Lung (tissue), 12 donors: ENCODE measurements around the gene FMNL1. TPM values are rescaled to one million over a fixed set of nuclear protein-coding genes. Genes with fewer than 3 reads are reported as not detected.

Source experiments
- ATAC-seq: fragments of 200-7000 bp; cut with Tn5 transposase; one replicate; pipeline ENCODE4 v1.9.1; 2020; ENCODE audit warnings: moderate number of reproducible peaks; ENCODE audit not compliant: insufficient read depth, low FRiP score
- DNase-seq, 3 donors: peaks; one replicate each; pipeline ENCODE4 v3.0.0-alpha.2; 2013 to 2017
- H3K27ac ChIP-seq, 2 donors: one replicate each; pipeline ENCODE4 v1.5.1; 2013; ENCODE audit warnings: mild to moderate bottlenecking in 2 of 2, moderate library complexity in 2 of 2, control low read depth in 1 of 2, inconsistent platforms in 1 of 2, low read depth in 1 of 2, low read length in 1 of 2
- H3K27me3 ChIP-seq, 3 donors: one replicate each; pipeline ENCODE4 v1.5.1; 2013; ENCODE audit warnings: low read length in 2 of 3; ENCODE audit not compliant: control insufficient read depth in 3 of 3, insufficient read depth in 3 of 3
- H3K36me3 ChIP-seq, 4 donors: one replicate each; pipeline ENCODE4 v1.5.1; 2013; ENCODE audit warnings: low read length in 4 of 4, mild to moderate bottlenecking in 1 of 4, moderate library complexity in 1 of 4; ENCODE audit not compliant: control insufficient read depth in 4 of 4, insufficient read depth in 4 of 4
- H3K4me1 ChIP-seq, 5 donors: one replicate each; pipeline ENCODE4 v1.5.1; 2013; ENCODE audit warnings: low read length in 5 of 5, mild to moderate bottlenecking in 2 of 5, moderate library complexity in 1 of 5; ENCODE audit not compliant: control insufficient read depth in 5 of 5, insufficient read depth in 5 of 5
- H3K4me3 ChIP-seq: one replicate; pipeline ENCODE4 v1.5.1; 2013; ENCODE audit warnings: mild to moderate bottlenecking, control low read depth, moderate library complexity
- H3K9ac ChIP-seq, 2 donors: one replicate each; pipeline ENCODE4 v1.5.1; 2013; ENCODE audit warnings: low read length in 2 of 2, control low read depth in 1 of 2; ENCODE audit not compliant: insufficient read depth in 1 of 2
- H3K9me3 ChIP-seq, 4 donors: one replicate each; pipeline ENCODE4 v1.5.1; 2013; ENCODE audit warnings: low read length in 3 of 4, mild to moderate bottlenecking in 1 of 4, moderate library complexity in 1 of 4; ENCODE audit not compliant: control insufficient read depth in 4 of 4, insufficient read depth in 3 of 4
- WGBS, 2 donors: extraction: QIAGEN DNeasy Blood & Tissue Kit; methylation state at CpG; one replicate each; pipeline ENCODE4 v1.1.7; 2013; 5-methylcytosine and 5-hydroxymethylcytosine counted together
- polyA plus RNA-seq, 2 donors: library from polyadenylated mRNA; stranded (reverse); fragments of 200-250 nt; gene quantifications; one replicate each; pipeline ENCODE4 v1.2.1, GENCODE V29; 2013
- total RNA-seq, 2 donors: library from RNA; depleted of rRNA in 1 of 2; stranded (reverse); fragments of >200 nt in 1 of 2; gene quantifications; one replicate each; pipeline ENCODE4 v1.2.1, GENCODE V29; 2014 to 2021
- TF ChIP-seq, protein P1 (sequence below): IDR thresholded peaks from 2 replicates; pipeline ENCODE4 v1.5.1; 2012; ENCODE audit warnings: mild to moderate bottlenecking; ENCODE audit errors: control extremely low read depth, extremely low read depth
- donor health status: control.
- donor health status: control.
- donor health status: Bipolar disorder and iron deficiency.
- donor health status: healthy.
- donor health status: DM: yes; HTN: yes; CAD: no.

FMNL1 gene
- total and polyA plus RNA-seq, 4 donors = 25.0 to 135 (median 56.6) TPM

DNA sequence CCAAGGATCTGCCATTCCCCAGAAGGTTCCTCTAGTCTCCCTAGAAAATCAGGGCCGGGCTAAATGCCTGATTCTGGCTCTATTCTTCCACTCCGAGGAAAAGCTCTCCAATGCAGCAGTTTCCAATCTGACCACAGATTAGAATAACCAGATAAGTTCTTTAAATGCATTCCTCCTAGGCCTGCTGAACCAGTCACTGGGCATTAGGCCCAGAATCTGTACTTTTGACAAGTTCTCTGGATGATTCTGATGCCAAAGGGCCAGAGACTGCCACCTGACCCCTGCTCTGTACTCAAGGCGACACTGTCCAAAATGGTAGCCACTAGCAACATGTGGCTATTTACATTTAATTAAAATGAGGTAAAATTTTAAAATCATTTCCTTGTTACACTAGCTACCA lies 72.8 kb downstream of the FMNL1 start:
- Histone ChIP-seq H3K4me1 (peaks cover 21 to 38% (median 26%) of the 10 kb centered on the region in 5 donors), H3K36me3 (peaks cover 0 to 6% (median 3%) of the 10 kb centered on the region in 4 donors), H3K9ac (peak overlapping the region; percentile 23 to 41), H3K27ac (peak overlapping the region; percentile 84 to 93), H3K27me3 (no peaks in the 10 kb centered on the region), H3K4me3 (no peak overlapping the region), H3K9me3 (no peaks in the 10 kb centered on the region)
- DNase-seq (peak; percentile 69 to 84 (median 79)), ATAC-seq (no peak)
- WGBS, 2 donors = 53 to 75% methylated on average over 3 of the region's 3 CpGs
- TF ChIP-seq, protein P1, sequence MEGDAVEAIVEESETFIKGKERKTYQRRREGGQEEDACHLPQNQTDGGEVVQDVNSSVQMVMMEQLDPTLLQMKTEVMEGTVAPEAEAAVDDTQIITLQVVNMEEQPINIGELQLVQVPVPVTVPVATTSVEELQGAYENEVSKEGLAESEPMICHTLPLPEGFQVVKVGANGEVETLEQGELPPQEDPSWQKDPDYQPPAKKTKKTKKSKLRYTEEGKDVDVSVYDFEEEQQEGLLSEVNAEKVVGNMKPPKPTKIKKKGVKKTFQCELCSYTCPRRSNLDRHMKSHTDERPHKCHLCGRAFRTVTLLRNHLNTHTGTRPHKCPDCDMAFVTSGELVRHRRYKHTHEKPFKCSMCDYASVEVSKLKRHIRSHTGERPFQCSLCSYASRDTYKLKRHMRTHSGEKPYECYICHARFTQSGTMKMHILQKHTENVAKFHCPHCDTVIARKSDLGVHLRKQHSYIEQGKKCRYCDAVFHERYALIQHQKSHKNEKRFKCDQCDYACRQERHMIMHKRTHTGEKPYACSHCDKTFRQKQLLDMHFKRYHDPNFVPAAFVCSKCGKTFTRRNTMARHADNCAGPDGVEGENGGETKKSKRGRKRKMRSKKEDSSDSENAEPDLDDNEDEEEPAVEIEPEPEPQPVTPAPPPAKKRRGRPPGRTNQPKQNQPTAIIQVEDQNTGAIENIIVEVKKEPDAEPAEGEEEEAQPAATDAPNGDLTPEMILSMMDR = no peak

DNA sequence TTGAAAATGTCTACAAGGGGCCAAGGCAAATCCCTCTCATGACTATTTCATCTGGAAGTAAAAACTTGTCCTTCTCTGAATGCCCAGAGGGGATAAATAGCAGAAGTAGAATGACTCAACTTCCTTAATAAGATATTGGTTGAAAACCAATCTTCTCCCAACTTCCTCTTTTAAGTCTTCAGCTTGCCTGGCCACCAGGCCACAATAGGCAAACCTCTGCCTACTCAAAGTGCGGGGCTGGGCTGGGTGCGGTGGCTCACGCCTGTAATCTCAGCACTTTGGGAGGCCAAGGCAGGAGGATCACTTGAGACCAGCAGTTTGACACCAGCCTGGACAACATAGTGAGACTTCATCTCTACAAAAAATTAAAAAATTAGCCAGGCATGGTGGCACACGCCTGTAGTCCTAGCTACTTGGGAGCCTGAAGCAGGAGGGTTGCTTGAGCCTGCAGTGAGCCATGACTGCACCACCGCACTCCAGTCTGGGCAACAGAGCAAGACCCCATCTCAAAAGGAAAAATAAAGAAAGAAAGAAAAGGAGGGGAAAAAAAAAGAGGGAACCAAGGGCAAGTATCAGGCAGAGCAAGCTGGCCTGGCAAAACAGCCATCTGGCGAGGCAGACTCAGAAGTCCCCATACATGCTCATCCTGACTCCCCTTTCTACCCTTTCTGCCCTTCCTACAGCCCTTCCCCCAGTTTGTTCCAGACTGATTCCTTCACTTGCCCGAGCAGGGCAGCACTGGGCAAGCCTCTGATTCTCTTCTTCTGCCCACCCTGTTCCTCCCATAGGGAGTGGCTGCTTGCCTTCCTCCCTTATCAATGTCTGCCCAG lies 74.5 kb downstream of the FMNL1 start:
- ATAC-seq (no peak), DNase-seq (no peak)
- H3K9ac ChIP-seq = no peak overlapping the region
- TF ChIP-seq, protein P1 = no peak
- peaks cover 17 to 34% (median 27%) of the 10 kb centered on the region in 5 donors for H3K4me1 ChIP-seq
- no peaks in the 10 kb centered on the region for H3K36me3 ChIP-seq
- no peaks in the 10 kb centered on the region for H3K9me3 ChIP-seq
- WGBS, 2 donors = 60 to 74% methylated on average over 7 of the region's 7 CpGs
- no peak overlapping the region for H3K4me3 ChIP-seq
- no peaks in the 10 kb centered on the region for H3K27me3 ChIP-seq
- peak overlapping the region; percentile 1 to 27 for H3K27ac ChIP-seq

DNA sequence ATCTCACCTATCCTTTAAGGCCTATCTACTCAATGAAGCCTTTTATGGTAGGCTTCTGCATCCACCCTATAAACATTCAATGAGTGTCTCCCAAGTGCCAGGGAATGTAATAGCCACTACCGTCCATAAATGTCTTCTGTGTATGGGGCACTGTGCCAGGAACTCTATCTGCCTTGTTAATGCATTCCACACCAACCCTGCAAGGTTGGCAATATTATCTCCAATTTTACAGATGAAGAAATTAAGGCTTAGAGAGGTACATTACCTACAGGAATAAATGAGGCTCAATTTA lies 75.1 kb downstream of the FMNL1 start:
- TF ChIP-seq, protein P1 = no peak
- ATAC-seq = no peak
- no peak overlapping the region for H3K9ac ChIP-seq

More for the DNA sequence above, 75.1 kb downstream of the FMNL1 start:
- WGBS, 2 donors = 41 to 70% methylated on average over 1 of the region's 1 CpG
- DNase-seq = no peak
- Histone ChIP-seq H3K4me3 (no peak overlapping the region), H3K27me3 (no peaks in the 10 kb centered on the region), H3K27ac (peak overlapping the region in 1 of 2 donors; percentile 27), H3K9me3 (no peaks in the 10 kb centered on the region), H3K36me3 (no peaks in the 10 kb centered on the region), H3K4me1 (peaks cover 17 to 34% (median 24%) of the 10 kb centered on the region in 5 donors)

Other genes with a start within 250 kb of the FMNL1 start
- 10 to 100 TPM; 26.7 to 28.8 TPM for gene DCAKD, start 170.3 kb upstream of the FMNL1 start, total RNA-seq
- 10 to 100 TPM; 11.8 to 13.6 TPM for gene DCAKD, start 170.3 kb upstream of the FMNL1 start, polyA plus RNA-seq
- 100 to 1,000 TPM in 1 of 2 donors, 10 to 100 TPM in 1; 56.9 to 120 TPM for gene NMT1, start 160.6 kb upstream of the FMNL1 start, total RNA-seq
- gene NMT1, start 160.6 kb upstream of the FMNL1 start, polyA plus RNA-seq = 10 to 100 TPM; 37.7 to 41.0 TPM
- 10 to 100 TPM in 1 of 2 donors, 1 to 10 TPM in 1; 3.6 to 43.3 TPM for gene PLCD3, start 89.4 kb upstream of the FMNL1 start, total RNA-seq
- 10 to 100 TPM; 13.6 to 24.2 TPM for gene PLCD3, start 89.4 kb upstream of the FMNL1 start, polyA plus RNA-seq
- 10 to 100 TPM; 12.6 to 12.7 TPM for gene ACBD4, start 86.2 kb upstream of the FMNL1 start, total RNA-seq
- 10 to 100 TPM in 1 of 2 donors, 1 to 10 TPM in 1; 7.8 to 15.7 TPM for gene ACBD4, start 86.2 kb upstream of the FMNL1 start, polyA plus RNA-seq
- gene HEXIM1, start 73.4 kb upstream of the FMNL1 start, total RNA-seq = 10 to 100 TPM; 25.3 to 34.4 TPM
- 10 to 100 TPM; 14.5 to 18.7 TPM for gene HEXIM1, start 73.4 kb upstream of the FMNL1 start, polyA plus RNA-seq
- gene HEXIM2, start 60.0 kb upstream of the FMNL1 start, total RNA-seq = 10 to 100 TPM in 1 of 2 donors, 1 to 10 TPM in 1; 7.6 to 10.6 TPM
- 1 to 10 TPM; 4.3 to 6.5 TPM for gene HEXIM2, start 60.0 kb upstream of the FMNL1 start, polyA plus RNA-seq
- under 1 TPM in 1 of 2 donors, not detected in 1; 0.21 TPM for gene SPATA32, start 40.2 kb downstream of the FMNL1 start, total RNA-seq
- gene SPATA32, start 40.2 kb downstream of the FMNL1 start, polyA plus RNA-seq = under 1 TPM; 0.08 to 0.40 TPM
- gene MAP3K14, start 95.1 kb downstream of the FMNL1 start, total RNA-seq = 10 to 100 TPM in 1 of 2 donors, 1 to 10 TPM in 1; 5.9 to 13.5 TPM
- 1 to 10 TPM; 6.4 to 9.2 TPM for gene MAP3K14, start 95.1 kb downstream of the FMNL1 start, polyA plus RNA-seq
- 10 to 100 TPM; 42.4 to 85.8 TPM for gene ARHGAP27, start 211.0 kb downstream of the FMNL1 start, total RNA-seq
- gene ARHGAP27, start 211.0 kb downstream of the FMNL1 start, polyA plus RNA-seq = 10 to 100 TPM; 56.1 to 67.6 TPM